Epithelial cell of esophagus (primary cell): Measurements from ENCODE around the gene PLK1.

ENCODE experiments used
- DNase-seq: peaks from one replicate; pipeline ENCODE4 v3.0.0; 2010; ENCODE audit warnings: low read depth
- H3K4me3 ChIP-seq: 2 replicates; pipeline ENCODE4 v1.5.1; 2011; ENCODE audit warnings: mild to moderate bottlenecking, low read length, control low read depth
- CTCF ChIP-seq: IDR thresholded peaks from 2 replicates; pipeline ENCODE4 v1.5.1; 2011; ENCODE audit warnings: low read depth, mild to moderate bottlenecking, low read length, control low read depth, inconsistent platforms; ENCODE audit not compliant: insufficient read depth; ENCODE audit errors: missing control alignments

Gene PLK1

GRCh38 chr16:23700509-23700908 is 21.8 kb downstream of the PLK1 start:
- no peak for TF ChIP-seq CTCF
- peak; percentile 33 for DNase-seq
- H3K4me3 ChIP-seq, result no peak overlapping the region

- H3K4me3 ChIP-seq, result no peak overlapping the region
- no peak for TF ChIP-seq CTCF
- DNase-seq, result no peak
These were observed 22.4 kb downstream of the PLK1 start for GRCh38 chr16:23701045-23701444.

- H3K4me3 ChIP-seq, result no peak overlapping the region
- DNase-seq, result no peak
- TF ChIP-seq CTCF, result no peak
These were observed 24.3 kb downstream of the PLK1 start for GRCh38 chr16:23702951-23703350.

- no peak for TF ChIP-seq CTCF
- no peak for DNase-seq
- no peak overlapping the region for H3K4me3 ChIP-seq
These were observed 26.3 kb downstream of the PLK1 start for GRCh38 chr16:23704772-23705516.

- DNase-seq, result no peak
- H3K4me3 ChIP-seq, result no peak overlapping the region
- no peak for TF ChIP-seq CTCF
These were observed 26.8 kb downstream of the PLK1 start for GRCh38 chr16:23705517-23705902.

- no peak for DNase-seq
- no peak overlapping the region for H3K4me3 ChIP-seq
- no peak for TF ChIP-seq CTCF
These were observed 27.8 kb downstream of the PLK1 start for GRCh38 chr16:23706439-23706838.

GRCh38 chr16:23709536-23709935 is 30.8 kb downstream of the PLK1 start:
- no peak overlapping the region for H3K4me3 ChIP-seq

More at GRCh38 chr16:23709536-23709935, 30.8 kb downstream of the PLK1 start:
- DNase-seq, result no peak
- no peak for TF ChIP-seq CTCF
